ENCODE data around the gene SETBP1.

Gene SETBP1

DNA sequence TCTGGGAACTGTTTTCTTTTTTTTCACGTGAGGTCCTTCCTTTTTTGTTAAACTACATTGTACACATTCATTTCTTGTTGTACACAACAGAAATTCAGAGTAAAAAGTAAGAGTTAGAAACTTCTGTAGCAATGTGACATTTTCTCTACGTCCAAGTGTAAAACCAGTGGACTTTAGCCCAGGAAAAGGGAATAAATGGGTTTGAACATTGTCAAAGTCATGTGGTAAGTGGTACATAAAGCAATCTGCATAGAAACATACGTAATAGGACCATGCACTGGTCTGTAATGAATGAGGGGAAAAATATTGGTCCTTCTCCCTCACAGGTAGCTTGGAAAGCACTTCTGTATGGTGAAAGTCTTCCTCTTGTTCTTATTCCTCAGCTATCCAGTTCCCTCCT is 421.4 kb downstream of the SETBP1 start:
- no peak overlapping the region for H3K18ac ChIP-seq (ENCODE audit: low read length)

DNA sequence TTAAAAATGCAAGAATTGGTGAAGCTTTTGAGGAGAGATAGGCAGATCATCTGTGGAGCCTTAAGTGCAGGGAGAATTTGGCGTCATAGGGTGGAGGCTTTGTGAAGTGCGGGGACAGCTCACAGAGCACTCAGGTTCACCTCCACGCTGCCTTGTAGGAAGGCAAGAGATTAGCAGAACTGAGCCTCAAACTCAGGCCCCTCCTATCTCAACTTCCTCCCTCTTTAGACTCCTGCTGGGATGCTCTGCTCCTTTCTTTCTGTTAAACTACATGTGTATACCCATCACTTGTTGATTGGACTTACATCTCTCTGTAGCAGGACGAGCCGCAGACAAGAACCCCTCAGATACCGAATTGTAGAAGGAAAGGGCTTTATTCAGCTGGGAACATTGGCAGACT is 422.2 kb downstream of the SETBP1 start:
- H3K9me3 ChIP-seq (replicated peaks in 1 of 2; ENCODE audit: control insufficient read depth in 2 of 2, insufficient read depth in 1 of 2, low read depth in 1 of 2, low read length in 2 of 2), result peaks cover 0 to 2% of the 10 kb centered on the region in 2 donors
- H3K23ac ChIP-seq (ENCODE audit: low read depth, low read length, poor library complexity), result no peak overlapping the region
- no peak overlapping the region for H3K27ac ChIP-seq (replicated peaks; ENCODE audit: low read length)
- H3K14ac ChIP-seq (ENCODE audit: low read length), result no peak overlapping the region
- H2AFZ ChIP-seq (ENCODE audit: low read length), result no peak overlapping the region
- H3K9ac ChIP-seq (ENCODE audit: low read depth, low read length, poor library complexity), result no peak overlapping the region
- H3K79me1 ChIP-seq (ENCODE audit: low read depth, low read length), result no peaks in the 10 kb centered on the region
- no peak overlapping the region for H3K4ac ChIP-seq (ENCODE audit: low read length)
- no peak overlapping the region for H3K4me2 ChIP-seq (ENCODE audit: insufficient read depth, low read length, poor library complexity, severe bottlenecking)
- WGBS, 2 donors (ENCODE audit: extremely low coverage in 2 of 2, insufficient read length in 2 of 2, insufficient replicate concordance in 1 of 2), result no CpG with 5 or more reads among the region's 6 CpGs
- no peak overlapping the region for H2BK5ac ChIP-seq (ENCODE audit: low read length)
- H3K27me3 ChIP-seq (ENCODE audit: control insufficient read depth in 3 of 3, insufficient read depth in 3 of 3, low read depth in 1 of 3, low read length in 3 of 3), result no peaks in the 10 kb centered on the region
- H4K8ac ChIP-seq (ENCODE audit: low read depth, low read length), result no peak overlapping the region
- no peak overlapping the region for H4K91ac ChIP-seq (ENCODE audit: low read depth, low read length, poor library complexity)
- no peak overlapping the region for H2BK15ac ChIP-seq (ENCODE audit: low read length)
- no peak overlapping the region for H2AK5ac ChIP-seq (ENCODE audit: low read depth, low read length)
- DNase-seq (ENCODE audit: low spot score), result no peak
- no peak overlapping the region for H3K4me3 ChIP-seq (ENCODE audit: low read length in 2 of 2)
- H3K36me3 ChIP-seq (replicated peaks in 1 of 2; ENCODE audit: control insufficient read depth in 2 of 2, insufficient read depth in 2 of 2, low read length in 2 of 2), result no peaks in the 10 kb centered on the region
- no peak overlapping the region for H2BK12ac ChIP-seq (ENCODE audit: low read length)
- no peak overlapping the region for H3K18ac ChIP-seq (ENCODE audit: low read length)
- H3K4me1 ChIP-seq (ENCODE audit: control insufficient read depth in 2 of 2, insufficient read depth in 1 of 2, low read depth in 1 of 2, low read length in 2 of 2), result peaks cover 9 to 11% of the 10 kb centered on the region in 2 donors
- no peak overlapping the region for H2BK120ac ChIP-seq (ENCODE audit: low read depth, low read length)

More for the DNA sequence above, 421.4 kb downstream of the SETBP1 start:
- Histone ChIP-seq H3K9me3 (replicated peaks in 1 of 2; ENCODE audit: control insufficient read depth in 2 of 2, insufficient read depth in 1 of 2, low read depth in 1 of 2, low read length in 2 of 2) (peaks cover 0 to 2% of the 10 kb centered on the region in 2 donors), H4K8ac (ENCODE audit: low read depth, low read length) (no peak overlapping the region), H3K4me2 (ENCODE audit: insufficient read depth, low read length, poor library complexity, severe bottlenecking) (no peak overlapping the region), H3K9ac (ENCODE audit: low read depth, low read length, poor library complexity) (no peak overlapping the region), H3K27me3 (ENCODE audit: control insufficient read depth in 3 of 3, insufficient read depth in 3 of 3, low read depth in 1 of 3, low read length in 3 of 3) (no peaks in the 10 kb centered on the region), H2BK5ac (ENCODE audit: low read length) (no peak overlapping the region), H3K79me1 (ENCODE audit: low read depth, low read length) (no peaks in the 10 kb centered on the region), H2BK12ac (ENCODE audit: low read length) (no peak overlapping the region), H3K4me1 (ENCODE audit: control insufficient read depth in 2 of 2, insufficient read depth in 1 of 2, low read depth in 1 of 2, low read length in 2 of 2) (peaks cover 9 to 11% of the 10 kb centered on the region in 2 donors), H3K14ac (ENCODE audit: low read length) (no peak overlapping the region), H3K4ac (ENCODE audit: low read length) (no peak overlapping the region), H2AFZ (ENCODE audit: low read length) (no peak overlapping the region), H3K27ac (replicated peaks; ENCODE audit: low read length) (no peak overlapping the region), H3K4me3 (ENCODE audit: low read length in 2 of 2) (no peak overlapping the region), H2AK5ac (ENCODE audit: low read depth, low read length) (no peak overlapping the region), H2BK120ac (ENCODE audit: low read depth, low read length) (no peak overlapping the region), H3K36me3 (replicated peaks in 1 of 2; ENCODE audit: control insufficient read depth in 2 of 2, insufficient read depth in 2 of 2, low read length in 2 of 2) (no peaks in the 10 kb centered on the region), H2BK15ac (ENCODE audit: low read length) (no peak overlapping the region), H4K91ac (ENCODE audit: low read depth, low read length, poor library complexity) (no peak overlapping the region), H3K23ac (ENCODE audit: low read depth, low read length, poor library complexity) (no peak overlapping the region)
- WGBS, 2 donors (ENCODE audit: extremely low coverage in 2 of 2, insufficient read length in 2 of 2, insufficient replicate concordance in 1 of 2), result no CpG with 5 or more reads among the region's 3 CpGs
- DNase-seq (ENCODE audit: low spot score), result no peak

DNA sequence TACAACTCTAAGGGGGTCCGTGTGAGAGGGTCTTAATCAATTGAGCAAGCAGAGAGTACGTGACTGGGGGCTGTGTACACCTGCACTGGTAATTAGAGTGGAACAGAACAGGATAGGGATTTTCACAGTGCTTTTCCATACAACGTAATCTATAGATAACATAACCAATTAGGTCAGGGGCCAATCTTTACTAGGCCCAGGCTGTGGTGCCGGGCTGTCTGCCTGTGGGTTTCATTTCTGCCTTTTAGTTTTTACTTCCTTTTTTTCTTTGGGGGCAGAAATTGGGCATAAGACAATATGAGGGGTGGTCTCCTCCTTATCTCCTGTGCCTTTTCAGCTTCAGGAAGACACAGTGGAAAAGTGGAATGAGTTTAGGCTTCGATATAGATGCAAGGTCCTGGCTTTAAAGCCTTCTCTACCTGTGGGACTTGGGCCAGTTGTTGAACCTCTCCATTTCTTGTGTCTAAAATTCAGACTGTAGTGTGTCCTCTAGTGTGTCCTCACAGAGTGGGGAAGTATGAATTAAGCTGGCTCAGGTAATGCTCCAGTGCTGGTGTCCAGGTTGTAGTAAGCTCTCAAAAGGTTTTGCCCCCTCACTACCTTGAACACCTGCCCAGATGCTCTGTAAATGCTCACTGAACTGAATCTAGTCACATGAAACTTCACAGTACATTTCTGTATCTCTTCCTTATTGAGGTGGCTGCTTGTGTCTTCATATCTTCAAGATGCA is 422.8 kb downstream of the SETBP1 start:
- Histone ChIP-seq H2AK5ac (ENCODE audit: low read depth, low read length) (no peak overlapping the region), H3K4me3 (ENCODE audit: low read length in 2 of 2) (no peak overlapping the region), H2BK12ac (ENCODE audit: low read length) (no peak overlapping the region), H2BK15ac (ENCODE audit: low read length) (no peak overlapping the region), H4K91ac (ENCODE audit: low read depth, low read length, poor library complexity) (no peak overlapping the region), H3K4ac (ENCODE audit: low read length) (no peak overlapping the region), H4K8ac (ENCODE audit: low read depth, low read length) (no peak overlapping the region), H3K23ac (ENCODE audit: low read depth, low read length, poor library complexity) (no peak overlapping the region), H3K4me2 (ENCODE audit: insufficient read depth, low read length, poor library complexity, severe bottlenecking) (no peak overlapping the region), H3K4me1 (ENCODE audit: control insufficient read depth in 2 of 2, insufficient read depth in 1 of 2, low read depth in 1 of 2, low read length in 2 of 2) (peaks cover 9 to 11% of the 10 kb centered on the region in 2 donors), H2AFZ (ENCODE audit: low read length) (no peak overlapping the region), H2BK120ac (ENCODE audit: low read depth, low read length) (no peak overlapping the region), H3K27me3 (ENCODE audit: control insufficient read depth in 3 of 3, insufficient read depth in 3 of 3, low read depth in 1 of 3, low read length in 3 of 3) (no peaks in the 10 kb centered on the region), H3K9ac (ENCODE audit: low read depth, low read length, poor library complexity) (no peak overlapping the region), H2BK5ac (ENCODE audit: low read length) (no peak overlapping the region), H3K79me1 (ENCODE audit: low read depth, low read length) (no peaks in the 10 kb centered on the region), H3K14ac (ENCODE audit: low read length) (no peak overlapping the region), H3K18ac (ENCODE audit: low read length) (no peak overlapping the region), H3K9me3 (replicated peaks in 1 of 2; ENCODE audit: control insufficient read depth in 2 of 2, insufficient read depth in 1 of 2, low read depth in 1 of 2, low read length in 2 of 2) (peaks cover 0 to 2% of the 10 kb centered on the region in 2 donors), H3K27ac (replicated peaks; ENCODE audit: low read length) (no peak overlapping the region), H3K36me3 (replicated peaks in 1 of 2; ENCODE audit: control insufficient read depth in 2 of 2, insufficient read depth in 2 of 2, low read length in 2 of 2) (no peaks in the 10 kb centered on the region)
- no peak for DNase-seq (ENCODE audit: low spot score)
- no CpG with 5 or more reads among the region's 5 CpGs for WGBS, 2 donors (ENCODE audit: extremely low coverage in 2 of 2, insufficient read length in 2 of 2, insufficient replicate concordance in 1 of 2)

DNA sequence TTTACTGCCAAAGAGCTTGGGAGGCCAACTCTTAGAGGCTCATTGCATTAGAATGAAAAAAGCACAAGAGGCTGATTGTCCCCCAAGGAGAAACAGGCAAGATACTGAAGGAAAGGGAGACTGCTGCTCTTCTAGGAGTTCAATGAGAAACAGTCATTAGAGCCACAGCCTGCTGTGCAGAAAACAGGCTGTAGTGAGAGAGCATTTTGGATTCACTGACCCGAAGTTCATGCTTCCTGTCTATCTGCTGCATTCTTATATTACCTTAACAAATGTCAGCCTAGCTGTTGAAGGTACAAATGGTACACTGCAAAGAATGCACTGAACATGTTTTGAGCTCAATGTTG is 423.3 kb downstream of the SETBP1 start:
- H3K9ac ChIP-seq (ENCODE audit: low read depth, low read length, poor library complexity), result no peak overlapping the region
- H3K4me1 ChIP-seq (ENCODE audit: control insufficient read depth in 2 of 2, insufficient read depth in 1 of 2, low read depth in 1 of 2, low read length in 2 of 2), result peaks cover 9 to 11% of the 10 kb centered on the region in 2 donors
- no peak overlapping the region for H4K8ac ChIP-seq (ENCODE audit: low read depth, low read length)
- H3K4ac ChIP-seq (ENCODE audit: low read length), result no peak overlapping the region
- no peaks in the 10 kb centered on the region for H3K36me3 ChIP-seq (replicated peaks in 1 of 2; ENCODE audit: control insufficient read depth in 2 of 2, insufficient read depth in 2 of 2, low read length in 2 of 2)
- WGBS, 2 donors (ENCODE audit: extremely low coverage in 2 of 2, insufficient read length in 2 of 2, insufficient replicate concordance in 1 of 2), result no CpG with 5 or more reads among the region's 1 CpG
- no peak overlapping the region for H2BK12ac ChIP-seq (ENCODE audit: low read length)
- no peak overlapping the region for H3K4me2 ChIP-seq (ENCODE audit: insufficient read depth, low read length, poor library complexity, severe bottlenecking)
- H2BK5ac ChIP-seq (ENCODE audit: low read length), result no peak overlapping the region
- H2AFZ ChIP-seq (ENCODE audit: low read length), result no peak overlapping the region
- H2BK15ac ChIP-seq (ENCODE audit: low read length), result no peak overlapping the region
- no peak for DNase-seq (ENCODE audit: low spot score)
- no peak overlapping the region for H3K27ac ChIP-seq (replicated peaks; ENCODE audit: low read length)
- H3K14ac ChIP-seq (ENCODE audit: low read length), result no peak overlapping the region
- H3K23ac ChIP-seq (ENCODE audit: low read depth, low read length, poor library complexity), result no peak overlapping the region
- no peak overlapping the region for H2BK120ac ChIP-seq (ENCODE audit: low read depth, low read length)
- H3K9me3 ChIP-seq (replicated peaks in 1 of 2; ENCODE audit: control insufficient read depth in 2 of 2, insufficient read depth in 1 of 2, low read depth in 1 of 2, low read length in 2 of 2), result peaks cover 0 to 2% of the 10 kb centered on the region in 2 donors
- no peak overlapping the region for H4K91ac ChIP-seq (ENCODE audit: low read depth, low read length, poor library complexity)
- H3K27me3 ChIP-seq (ENCODE audit: control insufficient read depth in 3 of 3, insufficient read depth in 3 of 3, low read depth in 1 of 3, low read length in 3 of 3), result no peaks in the 10 kb centered on the region
- no peak overlapping the region for H3K18ac ChIP-seq (ENCODE audit: low read length)
- no peak overlapping the region for H3K4me3 ChIP-seq (ENCODE audit: low read length in 2 of 2)
- no peak overlapping the region for H2AK5ac ChIP-seq (ENCODE audit: low read depth, low read length)
- H3K79me1 ChIP-seq (ENCODE audit: low read depth, low read length), result no peaks in the 10 kb centered on the region

Measured in neuronal stem cell (in vitro differentiated cells).